ENCODE data around the gene CENPA. TPM values are rescaled to one million over a fixed set of nuclear protein-coding genes. Genes with fewer than 3 reads are reported as not detected.

The CENPA gene
- total RNA-seq, 1 donor from 2014 or later, result 55.0 TPM

GRCh38 chr2:26765475-26766200 lies 20.2 kb upstream of the CENPA start:
- Histone ChIP-seq H3K9ac (no peak overlapping the region), H3K4me3 (no peak overlapping the region), H3K4me1 (peaks cover 11% of the 10 kb centered on the region), H3K9me3 (ENCODE audit: low read depth) (no peaks in the 10 kb centered on the region), H3K27ac (no peak overlapping the region), H3K36me3 (no peaks in the 10 kb centered on the region), H2AFZ (replicated peaks) (no peak overlapping the region), H3K79me2 (ENCODE audit: low read depth) (peaks cover 10% of the 10 kb centered on the region), H3K4me2 (peak overlapping the region; percentile 88), H4K20me1 (ENCODE audit: low read depth) (peaks cover 27% of the 10 kb centered on the region), H3K27me3 (no peaks in the 10 kb centered on the region), H3F3A (ENCODE audit: low read depth) (peaks cover 7% of the 10 kb centered on the region)
- Mint-ChIP-seq H3K4me1 (peaks cover 34% of the 10 kb centered on the region), H3K4me3 (peak overlapping the region; percentile 91), H3K36me3 (peaks cover 1% of the 10 kb centered on the region), H3K9me3 (no peaks in the 10 kb centered on the region), H3K27me3 (ENCODE audit: insufficient read depth, low read depth) (peaks cover 9% of the 10 kb centered on the region), H3K27ac (no peak overlapping the region)
- DNase-seq (ENCODE audit: low spot score), result no peak
- TF ChIP-seq EZH2 (IDR thresholded peaks at IDR 0.05), result no peak

GRCh38 chr2:26767129-26767528 lies 18.7 kb upstream of the CENPA start:
- Mint-ChIP-seq H3K27me3 (ENCODE audit: insufficient read depth, low read depth) (peaks cover 9% of the 10 kb centered on the region), H3K36me3 (peaks cover 1% of the 10 kb centered on the region), H3K4me3 (no peak overlapping the region), H3K9me3 (no peaks in the 10 kb centered on the region), H3K27ac (no peak overlapping the region), H3K4me1 (peaks cover 34% of the 10 kb centered on the region)
- no peak overlapping the region for H3K4me2 ChIP-seq
- H3K79me2 ChIP-seq (ENCODE audit: low read depth), result peaks cover 10% of the 10 kb centered on the region
- DNase-seq (ENCODE audit: low spot score), result no peak
- no peaks in the 10 kb centered on the region for H3K36me3 ChIP-seq
- peaks cover 37% of the 10 kb centered on the region for H4K20me1 ChIP-seq (ENCODE audit: low read depth)
- TF ChIP-seq EZH2 (IDR thresholded peaks at IDR 0.05), result no peak
- no peak for TF ChIP-seq EZH2phosphoT487 (IDR thresholded peaks at IDR 0.05)
- TF ChIP-seq, protein P1, sequence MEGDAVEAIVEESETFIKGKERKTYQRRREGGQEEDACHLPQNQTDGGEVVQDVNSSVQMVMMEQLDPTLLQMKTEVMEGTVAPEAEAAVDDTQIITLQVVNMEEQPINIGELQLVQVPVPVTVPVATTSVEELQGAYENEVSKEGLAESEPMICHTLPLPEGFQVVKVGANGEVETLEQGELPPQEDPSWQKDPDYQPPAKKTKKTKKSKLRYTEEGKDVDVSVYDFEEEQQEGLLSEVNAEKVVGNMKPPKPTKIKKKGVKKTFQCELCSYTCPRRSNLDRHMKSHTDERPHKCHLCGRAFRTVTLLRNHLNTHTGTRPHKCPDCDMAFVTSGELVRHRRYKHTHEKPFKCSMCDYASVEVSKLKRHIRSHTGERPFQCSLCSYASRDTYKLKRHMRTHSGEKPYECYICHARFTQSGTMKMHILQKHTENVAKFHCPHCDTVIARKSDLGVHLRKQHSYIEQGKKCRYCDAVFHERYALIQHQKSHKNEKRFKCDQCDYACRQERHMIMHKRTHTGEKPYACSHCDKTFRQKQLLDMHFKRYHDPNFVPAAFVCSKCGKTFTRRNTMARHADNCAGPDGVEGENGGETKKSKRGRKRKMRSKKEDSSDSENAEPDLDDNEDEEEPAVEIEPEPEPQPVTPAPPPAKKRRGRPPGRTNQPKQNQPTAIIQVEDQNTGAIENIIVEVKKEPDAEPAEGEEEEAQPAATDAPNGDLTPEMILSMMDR (IDR thresholded peaks at IDR 0.05), result no peak
- peaks cover 11% of the 10 kb centered on the region for H3K4me1 ChIP-seq
- no peaks in the 10 kb centered on the region for H3K9me3 ChIP-seq (ENCODE audit: low read depth)
- H3K27me3 ChIP-seq, result no peaks in the 10 kb centered on the region
- H3K4me3 ChIP-seq, result no peak overlapping the region
- H2AFZ ChIP-seq (replicated peaks), result no peak overlapping the region
- H3K27ac ChIP-seq, result no peak overlapping the region
- H3F3A ChIP-seq (ENCODE audit: low read depth), result peaks cover 7% of the 10 kb centered on the region
- H3K9ac ChIP-seq, result peak overlapping the region; percentile 2

DNA sequence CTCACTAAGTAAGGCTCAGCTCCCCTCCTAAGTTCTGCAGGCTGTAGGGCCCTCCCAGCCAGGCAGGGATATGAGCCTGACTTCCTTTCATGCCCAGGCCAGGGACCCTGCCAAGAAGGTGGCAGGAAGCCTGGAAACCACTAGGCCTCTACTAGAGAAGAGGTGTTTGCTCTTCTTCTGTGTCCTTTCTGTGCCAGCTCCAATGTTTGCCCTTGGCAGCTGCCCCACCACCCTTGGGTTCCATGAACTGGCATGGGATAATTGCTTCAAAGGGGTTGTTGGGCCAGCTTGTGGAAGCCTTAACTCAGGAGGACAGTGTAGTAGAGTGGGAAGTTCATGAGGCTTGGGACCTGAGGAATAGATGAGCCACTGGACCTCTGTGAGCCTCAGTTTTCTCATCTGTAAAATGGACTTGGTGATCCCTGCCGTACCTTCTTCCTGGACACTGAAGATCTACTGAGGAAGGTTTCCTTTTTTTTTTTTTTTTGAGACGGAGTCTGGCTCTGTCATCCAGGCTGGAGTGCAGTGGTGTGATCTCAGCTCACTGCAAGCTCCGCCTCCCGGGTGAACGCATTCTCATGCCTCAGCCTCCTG lies 17.9 kb upstream of the CENPA start:
- H3K4me3 ChIP-seq, result no peak overlapping the region
- H3K36me3 ChIP-seq, result no peaks in the 10 kb centered on the region
- no peak overlapping the region for H3K9ac ChIP-seq
- Mint-ChIP-seq H3K9me3 (no peaks in the 10 kb centered on the region), H3K4me1 (peaks cover 33% of the 10 kb centered on the region), H3K27me3 (ENCODE audit: insufficient read depth, low read depth) (peaks cover 8% of the 10 kb centered on the region), H3K27ac (no peak overlapping the region), H3K4me3 (no peak overlapping the region), H3K36me3 (peaks cover 1% of the 10 kb centered on the region)
- H3K4me2 ChIP-seq, result no peak overlapping the region
- H3K9me3 ChIP-seq (ENCODE audit: low read depth), result no peaks in the 10 kb centered on the region
- TF ChIP-seq EZH2phosphoT487 (IDR thresholded peaks at IDR 0.05) (no peak), EZH2 (IDR thresholded peaks at IDR 0.05) (no peak)
- TF ChIP-seq, protein P1 (IDR thresholded peaks at IDR 0.05), result no peak
- no peak overlapping the region for H2AFZ ChIP-seq (replicated peaks)
- peaks cover 11% of the 10 kb centered on the region for H3K4me1 ChIP-seq
- DNase-seq (ENCODE audit: low spot score), result no peak
- peaks cover 10% of the 10 kb centered on the region for H3K79me2 ChIP-seq (ENCODE audit: low read depth)
- peaks cover 37% of the 10 kb centered on the region for H4K20me1 ChIP-seq (ENCODE audit: low read depth)
- H3K27ac ChIP-seq, result no peak overlapping the region
- no peaks in the 10 kb centered on the region for H3K27me3 ChIP-seq
- peaks cover 6% of the 10 kb centered on the region for H3F3A ChIP-seq (ENCODE audit: low read depth)

- Histone ChIP-seq H3K4me2 (no peak overlapping the region), H3K4me1 (peaks cover 11% of the 10 kb centered on the region), H3K27me3 (no peaks in the 10 kb centered on the region), H3K9ac (no peak overlapping the region), H4K20me1 (ENCODE audit: low read depth) (peaks cover 37% of the 10 kb centered on the region), H3K36me3 (no peaks in the 10 kb centered on the region), H3K79me2 (ENCODE audit: low read depth) (peaks cover 10% of the 10 kb centered on the region), H2AFZ (replicated peaks) (no peak overlapping the region), H3K4me3 (no peak overlapping the region), H3K27ac (no peak overlapping the region), H3F3A (ENCODE audit: low read depth) (no peaks in the 10 kb centered on the region), H3K9me3 (ENCODE audit: low read depth) (no peaks in the 10 kb centered on the region)
- peaks cover 1% of the 10 kb centered on the region for H3K36me3 Mint-ChIP-seq
- peaks cover 1% of the 10 kb centered on the region for H3K27me3 Mint-ChIP-seq (ENCODE audit: insufficient read depth, low read depth)
- no peak overlapping the region for H3K27ac Mint-ChIP-seq
- no peak for TF ChIP-seq EZH2 (IDR thresholded peaks at IDR 0.05)
- no peak for TF ChIP-seq EZH2phosphoT487 (IDR thresholded peaks at IDR 0.05)
- TF ChIP-seq, protein P1 (IDR thresholded peaks at IDR 0.05), result no peak
- no peak for DNase-seq (ENCODE audit: low spot score)
- peaks cover 26% of the 10 kb centered on the region for H3K4me1 Mint-ChIP-seq
- no peak overlapping the region for H3K4me3 Mint-ChIP-seq
- H3K9me3 Mint-ChIP-seq, result no peaks in the 10 kb centered on the region
Measured at GRCh38 chr2:26768759-26769088, 17.1 kb upstream of the CENPA start.

Measured in neural progenitor cell (in vitro differentiated cells).